Measurements from ENCODE around the gene ATP9A. TPM values are rescaled to one million over a fixed set of nuclear protein-coding genes. Genes with fewer than 3 reads are reported as not detected.

Gene ATP9A
- total RNA-seq, 1 experiment from 2014 or later: 7.3 TPM

GRCh38 chr20:51573576-51574243, 194.5 kb downstream of the ATP9A start:
- peaks cover under 1% of the 10 kb centered on the region for H3K27me3 Mint-ChIP-seq (ENCODE audit: insufficient read depth, unreplicated experiment)
- CTCF ChIA-PET: interaction anchor here (0.5 to 6.7 kb wide), 11 partner anchors 9 to 592 kb away, joined by 3 to 57 read pairs (median 3); no protein-coding TSS in a partner anchor
- DNase-seq (ENCODE audit: unreplicated experiment): peak; percentile 75
- H3K27ac Mint-ChIP-seq (ENCODE audit: low read depth, unreplicated experiment): no peak overlapping the region
- TF ChIP-seq CTCF (IDR thresholded peaks at IDR 0.05; ENCODE audit: unreplicated experiment): no peak
- BruUV-seq (replicated peaks): no TSS peak
- H3K9me3 Mint-ChIP-seq (ENCODE audit: unreplicated experiment): no peaks in the 10 kb centered on the region
- no peaks in the 10 kb centered on the region for H3K36me3 Mint-ChIP-seq (ENCODE audit: insufficient read depth, unreplicated experiment)
- H3K4me3 Mint-ChIP-seq (ENCODE audit: unreplicated experiment): no peak overlapping the region
- POLR2A ChIA-PET: interaction anchor here (0.6 to 2.4 kb wide), 6 partner anchors 8 to 592 kb away, joined by 3 to 8 read pairs (median 3); no protein-coding TSS in a partner anchor
- intact Hi-C loops (cut with micrococcal nuclease): no loop called here
- H3K4me1 Mint-ChIP-seq (ENCODE audit: insufficient read depth, unreplicated experiment): peaks cover 20% of the 10 kb centered on the region

GRCh38 chr20:51571460-51571794, 196.8 kb downstream of the ATP9A start:
- Mint-ChIP-seq H3K27ac (ENCODE audit: low read depth, unreplicated experiment) (no peak overlapping the region), H3K27me3 (ENCODE audit: insufficient read depth, unreplicated experiment) (peaks cover 14% of the 10 kb centered on the region), H3K4me3 (ENCODE audit: unreplicated experiment) (no peak overlapping the region), H3K9me3 (ENCODE audit: unreplicated experiment) (no peaks in the 10 kb centered on the region), H3K36me3 (ENCODE audit: insufficient read depth, unreplicated experiment) (no peaks in the 10 kb centered on the region), H3K4me1 (ENCODE audit: insufficient read depth, unreplicated experiment) (peaks cover 20% of the 10 kb centered on the region)
- ChIA-PET CTCF (interaction anchor here (6.7 kb wide), 1 partner anchor 24 kb away, joined by 57 read pairs; no protein-coding TSS in a partner anchor), POLR2A (no interaction called here)
- no peak for DNase-seq (ENCODE audit: unreplicated experiment)
- intact Hi-C loops (cut with micrococcal nuclease): no loop called here
- no peak for TF ChIP-seq CTCF (IDR thresholded peaks at IDR 0.05; ENCODE audit: unreplicated experiment)
- no TSS peak for BruUV-seq (replicated peaks)

GRCh38 chr20:51570739-51571459, 197.3 kb downstream of the ATP9A start:
- Mint-ChIP-seq H3K27me3 (ENCODE audit: insufficient read depth, unreplicated experiment) (peaks cover 14% of the 10 kb centered on the region), H3K4me1 (ENCODE audit: insufficient read depth, unreplicated experiment) (peaks cover 20% of the 10 kb centered on the region), H3K9me3 (ENCODE audit: unreplicated experiment) (no peaks in the 10 kb centered on the region), H3K36me3 (ENCODE audit: insufficient read depth, unreplicated experiment) (no peaks in the 10 kb centered on the region), H3K4me3 (ENCODE audit: unreplicated experiment) (no peak overlapping the region), H3K27ac (ENCODE audit: low read depth, unreplicated experiment) (no peak overlapping the region)
- POLR2A ChIA-PET: no interaction called here
- no TSS peak for BruUV-seq (replicated peaks)
- DNase-seq (ENCODE audit: unreplicated experiment): no peak
- CTCF ChIA-PET: interaction anchor here (0.5 to 6.7 kb wide), 4 partner anchors 8 to 45 kb away, joined by 3 to 57 read pairs (median 3); no protein-coding TSS in a partner anchor
- no peak for TF ChIP-seq CTCF (IDR thresholded peaks at IDR 0.05; ENCODE audit: unreplicated experiment)
- intact Hi-C loops (cut with micrococcal nuclease): no loop called here

Measured in MCF 10A (cell line).